ENCODE data around the gene C10orf120.

Gene C10orf120

GRCh38 chr10:122671355-122671754, 28.3 kb downstream of the C10orf120 start:
- Mint-ChIP-seq H3K4me1 (peaks cover 11% of the 10 kb centered on the region), H3K4me3 (no peak overlapping the region), H3K9me3 (no peaks in the 10 kb centered on the region), H3K27ac (no peak overlapping the region), H3K36me3 (ENCODE audit: low read depth) (no peaks in the 10 kb centered on the region), H3K27me3 (ENCODE audit: low read depth, poor library complexity) (peaks cover 10% of the 10 kb centered on the region)
- DNase-seq = no peak
- TF ChIP-seq CTCF (IDR thresholded peaks at IDR 0.05) = no peak

DNA sequence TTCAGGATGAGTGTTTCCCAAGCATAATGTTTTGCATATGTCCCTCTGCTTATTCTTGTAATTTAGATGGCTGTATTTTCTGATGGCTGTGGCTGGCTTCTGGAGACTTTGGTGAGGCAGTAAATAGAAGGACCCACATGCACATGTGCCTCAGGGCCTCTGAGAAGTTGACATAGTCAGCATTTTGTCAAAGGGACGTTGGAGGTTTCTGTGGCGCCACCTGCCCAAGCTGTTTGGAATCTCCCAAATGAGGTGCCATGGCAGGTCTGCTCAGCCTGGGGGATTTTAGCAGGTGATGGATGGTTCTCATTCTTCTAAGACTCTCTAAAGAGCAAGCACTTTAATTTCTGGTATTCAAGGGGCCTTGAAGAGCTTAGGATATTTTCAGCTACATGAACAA, 29.8 kb downstream of the C10orf120 start:
- Mint-ChIP-seq H3K36me3 (ENCODE audit: low read depth) (no peaks in the 10 kb centered on the region), H3K4me1 (peaks cover 21% of the 10 kb centered on the region), H3K27ac (no peak overlapping the region), H3K27me3 (ENCODE audit: low read depth, poor library complexity) (peaks cover 16% of the 10 kb centered on the region), H3K4me3 (no peak overlapping the region), H3K9me3 (no peaks in the 10 kb centered on the region)
- no peak for TF ChIP-seq CTCF (IDR thresholded peaks at IDR 0.05)
- DNase-seq = no peak

DNA sequence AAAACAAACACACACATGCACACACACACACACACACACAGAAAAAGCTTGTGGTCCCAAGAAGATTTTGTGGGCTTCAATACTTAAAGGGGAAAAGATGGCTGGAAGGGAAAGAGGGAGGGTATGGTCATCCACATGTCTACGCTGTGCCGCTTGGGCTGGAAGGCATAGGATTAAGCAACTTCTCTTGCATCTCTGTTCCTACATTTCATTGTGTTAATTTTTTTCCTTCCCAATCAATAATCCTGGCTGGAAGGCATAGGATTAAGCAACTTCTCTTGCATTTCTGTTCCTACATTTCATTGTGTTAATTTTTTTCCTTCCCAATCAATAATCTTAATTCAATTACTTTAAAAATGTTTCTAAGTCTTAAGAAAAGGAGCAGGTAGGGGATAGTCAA, 30.6 kb downstream of the C10orf120 start:
- H3K27me3 Mint-ChIP-seq (ENCODE audit: low read depth, poor library complexity) = peaks cover 17% of the 10 kb centered on the region
- H3K36me3 Mint-ChIP-seq (ENCODE audit: low read depth) = no peaks in the 10 kb centered on the region
- H3K27ac Mint-ChIP-seq = no peak overlapping the region
- TF ChIP-seq CTCF (IDR thresholded peaks at IDR 0.05) = no peak
- H3K4me3 Mint-ChIP-seq = no peak overlapping the region
- no peak for DNase-seq
- peaks cover 24% of the 10 kb centered on the region for H3K4me1 Mint-ChIP-seq
- H3K9me3 Mint-ChIP-seq = no peaks in the 10 kb centered on the region

DNA sequence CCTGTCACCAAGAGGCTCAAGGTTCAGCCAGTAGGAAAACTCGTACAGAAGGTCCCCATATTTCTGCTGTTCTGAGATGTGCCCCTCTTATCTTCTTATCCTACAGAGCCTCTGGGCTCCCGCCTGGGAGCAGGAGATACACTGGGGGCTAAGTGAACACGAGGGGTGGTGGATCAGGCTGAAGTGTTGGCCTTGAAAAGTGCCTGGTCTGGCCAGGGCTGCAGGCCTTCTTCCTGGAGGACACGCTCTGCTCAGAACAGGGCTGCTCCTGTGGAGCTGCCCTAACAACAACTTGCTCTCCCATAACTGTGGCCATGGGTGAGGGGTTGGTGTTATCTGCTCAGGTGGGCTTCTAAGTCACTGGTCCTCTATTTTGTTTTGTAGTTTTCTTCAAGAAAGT, 33.7 kb downstream of the C10orf120 start:
- Mint-ChIP-seq H3K36me3 (ENCODE audit: low read depth) (no peaks in the 10 kb centered on the region), H3K27me3 (ENCODE audit: low read depth, poor library complexity) (peaks cover 18% of the 10 kb centered on the region), H3K4me3 (no peak overlapping the region), H3K4me1 (peaks cover 12% of the 10 kb centered on the region), H3K9me3 (no peaks in the 10 kb centered on the region), H3K27ac (no peak overlapping the region)
- no peak for TF ChIP-seq CTCF (IDR thresholded peaks at IDR 0.05)
- no peak for DNase-seq

DNA sequence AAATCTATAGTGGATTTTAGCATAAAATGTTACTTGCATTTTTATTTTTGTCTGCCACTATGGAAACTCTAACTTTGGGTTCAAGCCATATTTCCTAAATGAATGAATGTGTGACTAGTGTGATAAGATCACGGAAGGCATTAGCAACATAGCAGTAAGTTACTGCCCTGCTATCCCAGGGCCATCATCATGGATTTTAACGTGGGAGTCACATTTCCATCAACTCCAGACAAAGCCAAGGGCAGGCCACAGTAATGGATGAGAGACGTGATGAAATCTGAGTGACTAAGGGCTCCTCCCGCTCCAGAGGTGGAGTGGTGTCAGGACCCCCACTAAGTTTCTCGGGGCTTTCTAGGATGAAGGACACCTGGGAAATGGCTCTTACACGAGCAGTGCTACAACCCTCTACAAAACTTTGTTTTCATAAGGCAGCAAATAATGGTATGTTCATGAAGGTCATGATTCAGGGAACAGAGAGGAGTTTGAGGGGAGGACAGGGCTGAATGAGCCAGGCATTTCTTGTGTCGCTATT, 34.3 kb downstream of the C10orf120 start:
- Mint-ChIP-seq H3K9me3 (no peaks in the 10 kb centered on the region), H3K36me3 (ENCODE audit: low read depth) (no peaks in the 10 kb centered on the region), H3K4me3 (no peak overlapping the region), H3K27me3 (ENCODE audit: low read depth, poor library complexity) (peaks cover 22% of the 10 kb centered on the region), H3K4me1 (peaks cover 12% of the 10 kb centered on the region), H3K27ac (peak overlapping the region; percentile 6)
- TF ChIP-seq CTCF (IDR thresholded peaks at IDR 0.05) = no peak
- no peak for DNase-seq

- peaks cover 23% of the 10 kb centered on the region for H3K27me3 Mint-ChIP-seq (ENCODE audit: low read depth, poor library complexity)
- H3K9me3 Mint-ChIP-seq = no peaks in the 10 kb centered on the region
- no peak overlapping the region for H3K4me3 Mint-ChIP-seq
- peaks cover 12% of the 10 kb centered on the region for H3K4me1 Mint-ChIP-seq
- no peaks in the 10 kb centered on the region for H3K36me3 Mint-ChIP-seq (ENCODE audit: low read depth)
- TF ChIP-seq CTCF (IDR thresholded peaks at IDR 0.05) = no peak
- no peak overlapping the region for H3K27ac Mint-ChIP-seq
- DNase-seq = no peak
Observed at GRCh38 chr10:122664501-122664900, 35.1 kb downstream of the C10orf120 start.

All from nephron progenitor cell (in vitro differentiated cells).